CD1c-positive myeloid dendritic cell (primary cell): ENCODE results near the gene CDK12.

Experiments
- DNase-seq: peaks from one replicate; pipeline ENCODE4 v3.0.0-alpha.2; 2016; ENCODE audit errors: extremely low spot score

The CDK12 gene

DNA sequence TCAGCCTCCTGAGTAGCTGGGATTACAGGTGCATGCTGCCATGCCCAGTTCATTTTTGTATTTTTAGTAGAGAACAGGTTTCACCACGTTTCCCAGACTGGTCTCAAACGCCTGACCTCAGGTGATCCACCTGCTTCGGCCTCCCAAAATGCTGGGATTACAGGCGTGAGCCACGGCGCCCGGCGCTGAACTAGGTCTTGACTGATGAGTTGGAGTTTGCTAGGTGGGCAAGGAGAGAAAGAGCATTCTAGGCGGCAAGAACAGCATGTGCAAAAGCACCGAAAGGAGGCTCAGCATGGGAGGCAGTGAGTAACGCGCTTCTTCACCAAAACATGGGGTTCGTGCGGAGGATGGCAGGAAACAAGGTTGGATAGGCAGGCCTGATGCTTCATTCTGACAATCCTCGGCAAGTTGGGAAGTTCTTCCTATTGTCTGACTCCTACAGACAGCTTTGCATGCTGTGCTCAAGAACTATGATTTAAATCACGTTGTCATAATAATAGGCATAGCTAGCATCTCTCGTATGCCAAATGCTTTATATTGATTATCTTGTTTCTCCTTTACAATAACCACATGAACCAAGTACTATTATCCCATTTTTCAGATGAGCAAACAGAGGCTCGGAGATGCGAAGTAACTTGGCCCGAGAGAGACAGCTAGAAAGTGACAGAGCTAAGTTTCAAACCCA lies 119.9 kb downstream of the CDK12 start:
- no peak for DNase-seq

- no peak for DNase-seq
Observed at GRCh38 chr17:39581759-39582085, 120.4 kb downstream of the CDK12 start.

DNA sequence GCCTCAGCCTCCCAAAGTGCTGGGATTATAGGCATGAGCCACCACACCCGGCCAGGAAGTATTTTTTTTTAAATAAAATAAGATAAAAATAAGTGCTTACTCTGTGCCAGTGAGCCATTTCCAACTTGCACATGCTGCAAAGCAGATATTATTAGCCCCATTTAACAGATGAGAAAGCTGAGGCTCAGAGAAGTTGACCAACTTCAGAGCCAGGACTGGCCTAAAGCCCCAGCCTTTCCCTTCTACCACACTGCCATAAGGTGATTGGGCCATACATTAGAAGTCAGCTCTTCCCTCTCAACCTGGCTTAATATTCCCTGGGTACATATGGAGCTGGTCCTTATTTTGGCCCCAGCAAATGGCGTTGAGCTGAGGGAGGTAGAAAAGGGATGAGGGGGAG lies 121.4 kb downstream of the CDK12 start:
- no peak for DNase-seq
